ENCODE data around the gene NES. TPM values are rescaled to one million over a fixed set of nuclear protein-coding genes. Genes with fewer than 3 reads are reported as not detected.

Gene NES
- polyA plus RNA-seq, 2 of the 4 experiments (the other 2 are of a cell fraction) = 0.57 to 2.1 TPM

DNA sequence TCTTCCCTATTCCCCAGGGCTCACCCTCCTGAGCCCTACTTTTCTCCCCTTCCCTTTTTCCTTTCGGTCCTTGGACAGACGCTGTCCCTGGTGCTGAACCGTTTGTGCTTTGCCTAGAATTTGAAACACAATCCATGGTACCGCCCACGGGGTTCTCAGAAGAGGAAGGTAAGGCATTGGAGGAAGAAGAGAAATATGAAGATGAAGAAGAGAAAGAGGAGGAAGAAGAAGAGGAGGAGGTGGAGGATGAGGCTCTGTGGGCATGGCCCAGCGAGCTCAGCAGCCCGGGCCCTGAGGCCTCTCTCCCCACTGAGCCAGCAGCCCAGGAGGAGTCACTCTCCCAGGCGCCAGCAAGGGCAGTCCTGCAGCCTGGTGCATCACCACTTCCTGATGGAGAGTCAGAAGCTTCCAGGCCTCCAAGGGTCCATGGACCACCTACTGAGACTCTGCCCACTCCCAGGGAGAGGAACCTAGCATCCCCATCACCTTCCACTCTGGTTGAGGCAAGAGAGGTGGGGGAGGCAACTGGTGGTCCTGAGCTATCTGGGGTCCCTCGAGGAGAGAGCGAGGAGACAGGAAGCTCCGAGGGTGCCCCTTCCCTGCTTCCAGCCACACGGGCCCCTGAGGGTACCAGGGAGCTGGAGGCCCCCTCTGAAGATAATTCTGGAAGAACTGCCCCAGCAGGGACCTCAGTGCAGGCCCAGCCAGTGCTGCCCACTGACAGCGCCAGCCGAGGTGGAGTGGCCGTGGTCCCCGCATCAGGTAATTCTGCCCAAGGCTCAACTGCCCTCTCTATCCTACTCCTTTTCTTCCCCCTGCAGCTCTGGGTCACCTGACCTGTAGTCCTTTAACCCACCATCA is 24.8 kb downstream of the NES start:
- no peak overlapping the region for H3K27ac ChIP-seq
- WGBS (ENCODE audit: missing lambda C conversion rate) = 90% methylated on average over 16 of the region's 16 CpGs
- TF ChIP-seq MYC (IDR thresholded peaks at IDR 0.05; ENCODE audit: borderline replicate concordance, low read length) (no peak), EHMT2 (IDR thresholded peaks at IDR 0.05; ENCODE audit: low read depth) (peak; percentile 48; the same call in 1 of the 2 replicates)
- TF ChIP-seq, protein P1, sequence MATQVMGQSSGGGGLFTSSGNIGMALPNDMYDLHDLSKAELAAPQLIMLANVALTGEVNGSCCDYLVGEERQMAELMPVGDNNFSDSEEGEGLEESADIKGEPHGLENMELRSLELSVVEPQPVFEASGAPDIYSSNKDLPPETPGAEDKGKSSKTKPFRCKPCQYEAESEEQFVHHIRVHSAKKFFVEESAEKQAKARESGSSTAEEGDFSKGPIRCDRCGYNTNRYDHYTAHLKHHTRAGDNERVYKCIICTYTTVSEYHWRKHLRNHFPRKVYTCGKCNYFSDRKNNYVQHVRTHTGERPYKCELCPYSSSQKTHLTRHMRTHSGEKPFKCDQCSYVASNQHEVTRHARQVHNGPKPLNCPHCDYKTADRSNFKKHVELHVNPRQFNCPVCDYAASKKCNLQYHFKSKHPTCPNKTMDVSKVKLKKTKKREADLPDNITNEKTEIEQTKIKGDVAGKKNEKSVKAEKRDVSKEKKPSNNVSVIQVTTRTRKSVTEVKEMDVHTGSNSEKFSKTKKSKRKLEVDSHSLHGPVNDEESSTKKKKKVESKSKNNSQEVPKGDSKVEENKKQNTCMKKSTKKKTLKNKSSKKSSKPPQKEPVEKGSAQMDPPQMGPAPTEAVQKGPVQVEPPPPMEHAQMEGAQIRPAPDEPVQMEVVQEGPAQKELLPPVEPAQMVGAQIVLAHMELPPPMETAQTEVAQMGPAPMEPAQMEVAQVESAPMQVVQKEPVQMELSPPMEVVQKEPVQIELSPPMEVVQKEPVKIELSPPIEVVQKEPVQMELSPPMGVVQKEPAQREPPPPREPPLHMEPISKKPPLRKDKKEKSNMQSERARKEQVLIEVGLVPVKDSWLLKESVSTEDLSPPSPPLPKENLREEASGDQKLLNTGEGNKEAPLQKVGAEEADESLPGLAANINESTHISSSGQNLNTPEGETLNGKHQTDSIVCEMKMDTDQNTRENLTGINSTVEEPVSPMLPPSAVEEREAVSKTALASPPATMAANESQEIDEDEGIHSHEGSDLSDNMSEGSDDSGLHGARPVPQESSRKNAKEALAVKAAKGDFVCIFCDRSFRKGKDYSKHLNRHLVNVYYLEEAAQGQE (IDR thresholded peaks at IDR 0.05) = peak; percentile 93
- FAIRE-seq (no peak), DNase-seq (ENCODE audit: low read depth in 1 of 2, low spot score in 1 of 2) (no peak), ATAC-seq (no peak)
- H3K4me3 ChIP-seq = no peak overlapping the region
- no peak overlapping the region for H3K4me2 ChIP-seq
- CTCF ChIA-PET = interaction anchor here (0.8 to 17.8 kb wide), 13 partner anchors 8 to 186 kb away, joined by 3 to 323 read pairs (median 5); partner anchors contain the start of genes BCAN, CRABP2, HAPLN2 and NES
- POLR2A ChIA-PET = no interaction called here
- H3K4me1 ChIP-seq = 0 out of 3 replicates have a peak, but pooled peaks cover 7% of the 10 kb centered on the region
- no peaks in the 10 kb centered on the region for H3K9me3 ChIP-seq

DNA sequence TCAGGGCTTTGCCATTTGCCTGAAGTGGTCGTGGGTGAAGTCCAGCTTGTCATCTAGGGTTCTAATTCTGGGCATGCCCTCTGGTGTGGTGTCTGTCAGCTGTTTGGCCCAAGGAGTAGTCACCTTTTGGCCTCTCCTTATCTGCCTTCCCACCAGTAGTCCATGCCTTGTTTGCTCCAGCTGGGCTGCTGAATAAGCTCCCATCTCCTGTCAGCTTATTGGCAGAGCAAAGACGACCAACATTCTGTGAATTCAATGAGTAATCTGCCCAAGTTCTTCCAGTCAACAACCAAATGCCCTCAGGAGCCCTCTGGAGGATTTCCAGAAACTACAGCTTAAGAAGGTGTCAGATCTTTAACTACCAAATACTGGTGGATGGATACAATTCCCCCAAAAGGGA is 28.3 kb downstream of the NES start:
- ChIA-PET CTCF (interaction anchor here (0.6 to 17.8 kb wide), 16 partner anchors 9 to 190 kb away, joined by 3 to 323 read pairs (median 6); partner anchors contain the start of genes HAPLN2 and NES), POLR2A (no interaction called here)
- ATAC-seq = peak in 1 of 2 experiments; percentile 8; a peak in 2 of 6 replicates
- no peak overlapping the region for H3K27ac ChIP-seq
- TF ChIP-seq TP53 (CRISPR knock-in tag; IDR thresholded peaks at IDR 0.05) (no peak), GATA3 (IDR thresholded peaks at IDR 0.05; ENCODE audit: borderline replicate concordance) (no peak), RAD21 (conservative IDR thresholded peaks at IDR 0.05 in 1 of 2, IDR thresholded peaks at IDR 0.05 in 1 of 2) (no peak), CBX2 (IDR thresholded peaks at IDR 0.05; ENCODE audit: borderline replicate concordance, low read depth) (no peak), JUNB (IDR thresholded peaks at IDR 0.05) (no peak), JUN (IDR thresholded peaks at IDR 0.05) (no peak), SREBF2 (IDR thresholded peaks at IDR 0.05) (no peak), FOSB (CRISPR knock-in tag; IDR thresholded peaks at IDR 0.05) (no peak), RARB (CRISPR knock-in tag; IDR thresholded peaks at IDR 0.05) (no peak), HEYL (CRISPR knock-in tag; IDR thresholded peaks at IDR 0.05) (no peak), FOSL2 (IDR thresholded peaks at IDR 0.05) (no peak), FOSL2 (CRISPR knock-in tag; IDR thresholded peaks at IDR 0.05) (no peak), EP300 (IDR thresholded peaks at IDR 0.05) (no peak)
- TF ChIP-seq, protein P2, sequence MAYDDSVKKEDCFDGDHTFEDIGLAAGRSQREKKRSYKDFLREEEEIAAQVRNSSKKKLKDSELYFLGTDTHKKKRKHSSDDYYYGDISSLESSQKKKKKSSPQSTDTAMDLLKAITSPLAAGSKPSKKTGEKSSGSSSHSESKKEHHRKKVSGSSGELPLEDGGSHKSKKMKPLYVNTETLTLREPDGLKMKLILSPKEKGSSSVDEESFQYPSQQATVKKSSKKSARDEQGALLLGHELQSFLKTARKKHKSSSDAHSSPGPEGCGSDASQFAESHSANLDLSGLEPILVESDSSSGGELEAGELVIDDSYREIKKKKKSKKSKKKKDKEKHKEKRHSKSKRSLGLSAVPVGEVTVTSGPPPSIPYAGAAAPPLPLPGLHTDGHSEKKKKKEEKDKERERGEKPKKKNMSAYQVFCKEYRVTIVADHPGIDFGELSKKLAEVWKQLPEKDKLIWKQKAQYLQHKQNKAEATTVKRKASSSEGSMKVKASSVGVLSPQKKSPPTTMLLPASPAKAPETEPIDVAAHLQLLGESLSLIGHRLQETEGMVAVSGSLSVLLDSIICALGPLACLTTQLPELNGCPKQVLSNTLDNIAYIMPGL (CRISPR knock-in tag; IDR thresholded peaks at IDR 0.05; ENCODE audit: borderline replicate concordance) = no peak
- TF ChIP-seq, protein P3, sequence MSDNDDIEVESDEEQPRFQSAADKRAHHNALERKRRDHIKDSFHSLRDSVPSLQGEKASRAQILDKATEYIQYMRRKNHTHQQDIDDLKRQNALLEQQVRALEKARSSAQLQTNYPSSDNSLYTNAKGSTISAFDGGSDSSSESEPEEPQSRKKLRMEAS (IDR thresholded peaks at IDR 0.05) = no peak
- WGBS (ENCODE audit: missing lambda C conversion rate) = 21% methylated on average over 2 of the region's 2 CpGs
- no peak overlapping the region for H3K4me2 ChIP-seq
- FAIRE-seq = no peak
- H3K4me3 ChIP-seq = no peak overlapping the region
- no peaks in the 10 kb centered on the region for H3K4me1 ChIP-seq
- H3K9me3 ChIP-seq = no peaks in the 10 kb centered on the region
- DNase-seq (ENCODE audit: low read depth in 1 of 2, low spot score in 1 of 2) = no peak

Measured in A549 (cell line).